WTC11 (cell line): ENCODE data around the gene ANP32E. TPM values are rescaled to one million over a fixed set of nuclear protein-coding genes. Genes with fewer than 3 reads are reported as not detected.

Experiments
- ATAC-seq: fragments of 200-7000 bp; cut with Tn5 transposase; 2 replicates; pipeline ENCODE4 v1.10.0; 2021; ENCODE audit warnings: mild to moderate bottlenecking, moderate library complexity
- CTCF ChIA-PET: fragments of 300-600 bp; sonication (Branson Sonifier 250); formaldehyde crosslinking; loops from one replicate; lab custom pipeline; 2021; ENCODE audit warnings: antibody characterized with exemption; lab: Charles Lee
- POLR2A ChIA-PET: fragments of 350-600 bp; sonication (Branson Sonifier 250); formaldehyde crosslinking; loops from one replicate; lab custom pipeline; 2021; ENCODE audit warnings: antibody characterized with exemption; lab: Charles Lee
- DNase-seq: peaks from one replicate; pipeline ENCODE4 v3.0.0; 2021; ENCODE audit warnings: low spot score
- H3K27ac Mint-ChIP-seq: 2 replicates; pipeline ENCODE4 v1.8.0; 2021; ENCODE audit warnings: mixed read lengths
- H3K27me3 Mint-ChIP-seq: 2 replicates; pipeline ENCODE4 v1.8.0; 2021; ENCODE audit warnings: low read depth, mild to moderate bottlenecking, moderate library complexity, mixed read lengths
- H3K36me3 Mint-ChIP-seq: 2 replicates; pipeline ENCODE4 v1.8.0; 2021; ENCODE audit warnings: mixed read lengths
- H3K4me1 Mint-ChIP-seq: 2 replicates; pipeline ENCODE4 v1.8.0; 2022; ENCODE audit warnings: mixed read lengths
- H3K4me3 Mint-ChIP-seq: 2 replicates; pipeline ENCODE4 v1.8.0; 2021; ENCODE audit warnings: mild to moderate bottlenecking, moderate library complexity, mixed read lengths
- H3K9me3 Mint-ChIP-seq: 2 replicates; pipeline ENCODE4 v1.8.0; 2021; ENCODE audit warnings: mixed read lengths
- ATF1 ChIP-seq: sonication (generic); formaldehyde crosslinking; IDR thresholded peaks from 2 replicates; pipeline ENCODE4 v1.8.1; 2023; ENCODE audit warnings: mild to moderate bottlenecking, moderate library complexity, missing genetic modification reagents
- FOXK1 ChIP-seq: sonication (generic); formaldehyde crosslinking; IDR thresholded peaks from 2 replicates; pipeline ENCODE4 v1.8.0; 2022; ENCODE audit warnings: mild to moderate bottlenecking, moderate library complexity, missing genetic modification reagents
- IRF2 ChIP-seq: sonication (generic); formaldehyde crosslinking; IDR thresholded peaks from 2 replicates; pipeline ENCODE4 v1.8.0; 2022; ENCODE audit warnings: low read depth, missing genetic modification reagents, borderline replicate concordance
- PRRX2 ChIP-seq: fragments of 250-450 bp; sonication (Bioruptor Pico); IDR thresholded peaks from 2 replicates; pipeline ENCODE4 v1.8.0; 2021; ENCODE audit warnings: mild to moderate bottlenecking
- RELA ChIP-seq: sonication (generic); formaldehyde crosslinking; IDR thresholded peaks from 2 replicates; pipeline ENCODE4 v1.8.1; 2022; ENCODE audit warnings: missing genetic modification reagents, mild to moderate bottlenecking, borderline replicate concordance
- RORB ChIP-seq: fragments of 250-450 bp; sonication (Bioruptor Pico); IDR thresholded peaks from 2 replicates; pipeline ENCODE4 v1.9.0; 2021; ENCODE audit warnings: mild to moderate bottlenecking
- SP1 ChIP-seq: sonication (generic); formaldehyde crosslinking; conservative IDR thresholded peaks from 2 replicates; pipeline ENCODE4 v1.8.1; 2022; ENCODE audit warnings: missing genetic modification reagents
- TCF7 ChIP-seq: sonication (generic); formaldehyde crosslinking; IDR thresholded peaks from 2 replicates; pipeline ENCODE4 v1.8.0; 2022; ENCODE audit warnings: mild to moderate bottlenecking, low read depth, missing genetic modification reagents, moderate library complexity
- TP53 ChIP-seq: sonication (generic); formaldehyde crosslinking; IDR thresholded peaks from 2 replicates; pipeline ENCODE4 v1.8.1; 2023; ENCODE audit warnings: mild to moderate bottlenecking, missing genetic modification reagents
- ZNF232 ChIP-seq: sonication (generic); formaldehyde crosslinking; IDR thresholded peaks from 2 replicates; pipeline ENCODE4 v1.8.0; 2022; ENCODE audit warnings: mild to moderate bottlenecking, missing genetic modification reagents
- ZNF317 ChIP-seq: sonication (generic); formaldehyde crosslinking; IDR thresholded peaks from 2 replicates; pipeline ENCODE4 v1.8.1; 2023; ENCODE audit warnings: low read depth, mild to moderate bottlenecking, moderate library complexity, missing genetic modification reagents, borderline replicate concordance
- total RNA-seq: library from RNA; stranded (reverse); gene quantifications from 3 replicates; pipeline ENCODE4 v1.2.3, GENCODE V29; 2021
- TF ChIP-seq, protein P1 (sequence below): sonication (generic); formaldehyde crosslinking; IDR thresholded peaks from 2 replicates; pipeline ENCODE4 v1.8.1; 2022; ENCODE audit warnings: low read depth, missing genetic modification reagents, borderline replicate concordance
- TF ChIP-seq, protein P2 (sequence below): sonication (generic); formaldehyde crosslinking; IDR thresholded peaks from 2 replicates; pipeline ENCODE4 v1.8.0; 2022; ENCODE audit warnings: mild to moderate bottlenecking, missing genetic modification reagents
- TF ChIP-seq, protein P3 (sequence below): sonication (generic); formaldehyde crosslinking; IDR thresholded peaks from 2 replicates; pipeline ENCODE4 v1.8.1; 2023; ENCODE audit warnings: mild to moderate bottlenecking, missing genetic modification reagents
- TF ChIP-seq, protein P4 (sequence below): sonication (generic); formaldehyde crosslinking; conservative IDR thresholded peaks from 2 replicates; pipeline ENCODE4 v1.8.1; 2022; ENCODE audit warnings: mild to moderate bottlenecking, missing genetic modification reagents
- TF ChIP-seq, protein P5 (sequence below): sonication (generic); formaldehyde crosslinking; IDR thresholded peaks from 2 replicates; pipeline ENCODE4 v1.8.0; 2023; ENCODE audit warnings: mild to moderate bottlenecking, missing genetic modification reagents
- TF ChIP-seq, protein P6 (sequence below): fragments of 250-450 bp; sonication (Bioruptor Pico); IDR thresholded peaks from 2 replicates; pipeline ENCODE4 v1.9.0; 2021; ENCODE audit warnings: mild to moderate bottlenecking
- TF ChIP-seq, protein P7 (sequence below): sonication (generic); formaldehyde crosslinking; IDR thresholded peaks from 2 replicates; pipeline ENCODE4 v1.8.0; 2022; ENCODE audit warnings: mild to moderate bottlenecking, missing genetic modification reagents
- TF ChIP-seq, protein P8 (sequence below): sonication (generic); formaldehyde crosslinking; IDR thresholded peaks from 2 replicates; pipeline ENCODE4 v1.8.1; 2022; ENCODE audit warnings: mild to moderate bottlenecking, moderate library complexity, missing genetic modification reagents

ANP32E gene
- total RNA-seq, 1 experiment from 2014 or later = 119 TPM

DNA sequence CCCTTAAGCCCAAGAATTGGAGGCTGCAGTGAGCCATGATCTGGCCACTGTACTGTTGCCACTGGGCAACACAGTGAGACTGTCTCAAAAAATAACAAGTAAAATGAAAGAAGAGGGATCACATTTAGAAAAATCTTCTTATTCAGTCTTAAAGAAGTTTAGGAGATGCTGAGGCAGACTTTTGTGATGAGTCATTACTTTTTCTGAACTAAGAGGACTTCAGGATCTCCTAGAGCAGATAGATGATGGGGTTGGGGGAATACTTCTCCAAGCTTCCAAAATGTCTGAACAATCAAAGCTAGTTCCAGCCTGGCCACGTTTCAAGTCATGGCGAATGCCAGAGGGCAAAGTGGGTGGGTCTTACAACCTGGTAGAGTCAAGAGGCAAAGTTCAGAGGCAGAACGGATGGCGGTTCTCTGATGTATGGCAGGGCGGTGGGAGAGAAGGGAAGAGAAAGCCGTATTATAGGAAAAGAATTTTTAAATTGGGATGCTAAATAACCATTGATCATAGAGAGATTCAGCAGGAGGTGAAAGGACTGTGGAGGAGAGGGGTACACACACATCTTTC is 44.3 kb upstream of the ANP32E start (continued):
- TF ChIP-seq, protein P1, sequence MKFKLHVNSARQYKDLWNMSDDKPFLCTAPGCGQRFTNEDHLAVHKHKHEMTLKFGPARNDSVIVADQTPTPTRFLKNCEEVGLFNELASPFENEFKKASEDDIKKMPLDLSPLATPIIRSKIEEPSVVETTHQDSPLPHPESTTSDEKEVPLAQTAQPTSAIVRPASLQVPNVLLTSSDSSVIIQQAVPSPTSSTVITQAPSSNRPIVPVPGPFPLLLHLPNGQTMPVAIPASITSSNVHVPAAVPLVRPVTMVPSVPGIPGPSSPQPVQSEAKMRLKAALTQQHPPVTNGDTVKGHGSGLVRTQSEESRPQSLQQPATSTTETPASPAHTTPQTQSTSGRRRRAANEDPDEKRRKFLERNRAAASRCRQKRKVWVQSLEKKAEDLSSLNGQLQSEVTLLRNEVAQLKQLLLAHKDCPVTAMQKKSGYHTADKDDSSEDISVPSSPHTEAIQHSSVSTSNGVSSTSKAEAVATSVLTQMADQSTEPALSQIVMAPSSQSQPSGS = no peak
- TF ChIP-seq TP53 (no peak), PRRX2 (no peak)
- TF ChIP-seq, protein P2, sequence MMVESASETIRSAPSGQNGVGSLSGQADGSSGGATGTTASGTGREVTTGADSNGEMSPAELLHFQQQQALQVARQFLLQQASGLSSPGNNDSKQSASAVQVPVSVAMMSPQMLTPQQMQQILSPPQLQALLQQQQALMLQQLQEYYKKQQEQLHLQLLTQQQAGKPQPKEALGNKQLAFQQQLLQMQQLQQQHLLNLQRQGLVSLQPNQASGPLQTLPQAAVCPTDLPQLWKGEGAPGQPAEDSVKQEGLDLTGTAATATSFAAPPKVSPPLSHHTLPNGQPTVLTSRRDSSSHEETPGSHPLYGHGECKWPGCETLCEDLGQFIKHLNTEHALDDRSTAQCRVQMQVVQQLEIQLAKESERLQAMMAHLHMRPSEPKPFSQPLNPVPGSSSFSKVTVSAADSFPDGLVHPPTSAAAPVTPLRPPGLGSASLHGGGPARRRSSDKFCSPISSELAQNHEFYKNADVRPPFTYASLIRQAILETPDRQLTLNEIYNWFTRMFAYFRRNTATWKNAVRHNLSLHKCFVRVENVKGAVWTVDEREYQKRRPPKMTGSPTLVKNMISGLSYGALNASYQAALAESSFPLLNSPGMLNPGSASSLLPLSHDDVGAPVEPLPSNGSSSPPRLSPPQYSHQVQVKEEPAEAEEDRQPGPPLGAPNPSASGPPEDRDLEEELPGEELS (CRISPR knock-in tag) = no peak

DNA sequence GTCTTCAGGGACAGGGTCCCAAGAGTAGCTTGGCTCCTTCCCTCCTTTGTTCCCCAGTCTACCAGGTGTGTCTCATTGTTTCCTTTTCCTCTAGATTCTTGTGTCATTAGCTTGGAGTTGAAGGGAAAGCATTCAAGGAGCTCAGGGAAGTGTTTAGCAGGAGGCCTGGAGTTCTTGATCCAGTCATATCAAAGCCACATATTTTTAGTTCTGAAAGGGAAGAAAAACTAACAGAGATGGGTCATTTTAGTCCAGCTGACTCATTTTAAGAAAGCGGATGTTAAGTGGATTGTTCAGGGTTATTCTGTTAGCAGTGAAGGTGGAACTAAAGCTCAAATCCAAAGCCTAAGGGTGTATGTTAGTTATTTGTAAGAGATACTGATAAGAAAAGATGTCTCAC is 37.4 kb upstream of the ANP32E start:
- ATAC-seq (no peak), DNase-seq (no peak)
- TF ChIP-seq, protein P3, sequence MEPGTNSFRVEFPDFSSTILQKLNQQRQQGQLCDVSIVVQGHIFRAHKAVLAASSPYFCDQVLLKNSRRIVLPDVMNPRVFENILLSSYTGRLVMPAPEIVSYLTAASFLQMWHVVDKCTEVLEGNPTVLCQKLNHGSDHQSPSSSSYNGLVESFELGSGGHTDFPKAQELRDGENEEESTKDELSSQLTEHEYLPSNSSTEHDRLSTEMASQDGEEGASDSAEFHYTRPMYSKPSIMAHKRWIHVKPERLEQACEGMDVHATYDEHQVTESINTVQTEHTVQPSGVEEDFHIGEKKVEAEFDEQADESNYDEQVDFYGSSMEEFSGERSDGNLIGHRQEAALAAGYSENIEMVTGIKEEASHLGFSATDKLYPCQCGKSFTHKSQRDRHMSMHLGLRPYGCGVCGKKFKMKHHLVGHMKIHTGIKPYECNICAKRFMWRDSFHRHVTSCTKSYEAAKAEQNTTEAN (CRISPR knock-in tag) = no peak
- no peak for TF ChIP-seq TCF7
- TF ChIP-seq, protein P4, sequence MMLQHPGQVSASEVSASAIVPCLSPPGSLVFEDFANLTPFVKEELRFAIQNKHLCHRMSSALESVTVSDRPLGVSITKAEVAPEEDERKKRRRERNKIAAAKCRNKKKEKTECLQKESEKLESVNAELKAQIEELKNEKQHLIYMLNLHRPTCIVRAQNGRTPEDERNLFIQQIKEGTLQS (CRISPR knock-in tag) = no peak
- TF ChIP-seq, protein P5, sequence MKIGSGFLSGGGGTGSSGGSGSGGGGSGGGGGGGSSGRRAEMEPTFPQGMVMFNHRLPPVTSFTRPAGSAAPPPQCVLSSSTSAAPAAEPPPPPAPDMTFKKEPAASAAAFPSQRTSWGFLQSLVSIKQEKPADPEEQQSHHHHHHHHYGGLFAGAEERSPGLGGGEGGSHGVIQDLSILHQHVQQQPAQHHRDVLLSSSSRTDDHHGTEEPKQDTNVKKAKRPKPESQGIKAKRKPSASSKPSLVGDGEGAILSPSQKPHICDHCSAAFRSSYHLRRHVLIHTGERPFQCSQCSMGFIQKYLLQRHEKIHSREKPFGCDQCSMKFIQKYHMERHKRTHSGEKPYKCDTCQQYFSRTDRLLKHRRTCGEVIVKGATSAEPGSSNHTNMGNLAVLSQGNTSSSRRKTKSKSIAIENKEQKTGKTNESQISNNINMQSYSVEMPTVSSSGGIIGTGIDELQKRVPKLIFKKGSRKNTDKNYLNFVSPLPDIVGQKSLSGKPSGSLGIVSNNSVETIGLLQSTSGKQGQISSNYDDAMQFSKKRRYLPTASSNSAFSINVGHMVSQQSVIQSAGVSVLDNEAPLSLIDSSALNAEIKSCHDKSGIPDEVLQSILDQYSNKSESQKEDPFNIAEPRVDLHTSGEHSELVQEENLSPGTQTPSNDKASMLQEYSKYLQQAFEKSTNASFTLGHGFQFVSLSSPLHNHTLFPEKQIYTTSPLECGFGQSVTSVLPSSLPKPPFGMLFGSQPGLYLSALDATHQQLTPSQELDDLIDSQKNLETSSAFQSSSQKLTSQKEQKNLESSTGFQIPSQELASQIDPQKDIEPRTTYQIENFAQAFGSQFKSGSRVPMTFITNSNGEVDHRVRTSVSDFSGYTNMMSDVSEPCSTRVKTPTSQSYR (CRISPR knock-in tag) = no peak
- TF ChIP-seq RORB (CRISPR knock-in tag) = no peak
- TF ChIP-seq ZNF232 (CRISPR knock-in tag) = no peak
- no peaks in the 10 kb centered on the region for H3K36me3 Mint-ChIP-seq
- no peaks in the 10 kb centered on the region for H3K9me3 Mint-ChIP-seq
- no peaks in the 10 kb centered on the region for H3K27me3 Mint-ChIP-seq
- peak overlapping the region; percentile 68 for H3K4me3 Mint-ChIP-seq
- H3K4me1 Mint-ChIP-seq = peaks cover 33% of the 10 kb centered on the region
- ChIA-PET CTCF (interaction anchor here (1.3 to 2.7 kb wide), 4 partner anchors 9 to 86 kb away, joined by 6 to 55 read pairs (median 31); partner anchors contain the start of genes CA14 and CIART), POLR2A (interaction anchor here (0.6 to 3.6 kb wide), 5 partner anchors 9 to 486 kb away, joined by 4 to 43 read pairs (median 7); partner anchors contain the start of genes CA14, CIART and RPRD2)
- H3K27ac Mint-ChIP-seq = peak overlapping the region; percentile 61

DNA sequence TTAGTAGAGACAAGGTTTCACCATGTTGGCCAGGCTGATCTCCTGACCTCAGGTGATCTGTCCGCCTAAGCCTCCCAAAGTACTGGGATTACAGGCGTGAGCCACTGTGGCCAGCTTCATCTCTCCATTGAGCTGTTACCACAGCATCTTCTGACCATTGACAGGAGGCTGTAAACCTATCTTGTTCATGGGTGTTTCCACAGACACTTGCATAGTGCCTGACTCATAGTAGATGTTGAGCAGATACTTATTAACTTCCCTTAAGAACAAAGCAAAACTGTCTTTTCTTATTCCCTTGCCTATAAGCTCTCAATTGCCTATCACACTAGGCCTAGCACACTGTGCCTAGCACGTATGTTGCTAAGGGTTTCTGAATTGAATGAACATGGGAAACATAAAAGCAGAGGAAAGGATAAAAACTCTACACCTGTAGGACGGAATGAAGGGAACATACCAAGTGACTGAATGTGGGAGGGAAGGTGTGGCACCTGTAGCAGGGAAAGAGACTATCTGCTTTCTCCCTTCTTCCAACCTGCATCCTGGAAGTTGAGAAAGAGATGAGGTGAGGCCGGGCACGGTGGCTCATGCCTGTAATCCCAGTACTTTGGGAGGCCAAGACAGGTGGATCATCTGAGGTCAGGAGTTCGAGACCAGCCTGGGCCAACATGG is 35.5 kb upstream of the ANP32E start:
- no peaks in the 10 kb centered on the region for H3K9me3 Mint-ChIP-seq
- H3K27me3 Mint-ChIP-seq = no peaks in the 10 kb centered on the region
- peak overlapping the region; percentile 68 for H3K4me3 Mint-ChIP-seq
- CTCF ChIA-PET = interaction anchor here (0.9 to 3.0 kb wide), 6 partner anchors 10 to 158 kb away, joined by 3 to 55 read pairs (median 17); partner anchors contain the start of genes CA14 and CIART
- peaks cover 10% of the 10 kb centered on the region for H3K36me3 Mint-ChIP-seq
- H3K4me1 Mint-ChIP-seq = peaks cover 49% of the 10 kb centered on the region
- DNase-seq = no peak
- POLR2A ChIA-PET = interaction anchor here (2.3 to 3.6 kb wide), 2 partner anchors 10 to 14 kb away, joined by 21 to 43 read pairs; partner anchors contain the start of genes CA14 and CIART
- no peak for ATAC-seq
- peak overlapping the region; percentile 78 for H3K27ac Mint-ChIP-seq
- TF ChIP-seq IRF2 (CRISPR knock-in tag) = no peak
- TF ChIP-seq, protein P6, sequence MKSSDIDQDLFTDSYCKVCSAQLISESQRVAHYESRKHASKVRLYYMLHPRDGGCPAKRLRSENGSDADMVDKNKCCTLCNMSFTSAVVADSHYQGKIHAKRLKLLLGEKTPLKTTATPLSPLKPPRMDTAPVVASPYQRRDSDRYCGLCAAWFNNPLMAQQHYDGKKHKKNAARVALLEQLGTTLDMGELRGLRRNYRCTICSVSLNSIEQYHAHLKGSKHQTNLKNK = no peak
- TF ChIP-seq SP1 (CRISPR knock-in tag) = no peak
- TF ChIP-seq ATF1 (CRISPR knock-in tag) = no peak
- TF ChIP-seq, protein P1 = no peak
- TF ChIP-seq RORB (CRISPR knock-in tag) = no peak
- TF ChIP-seq RELA (CRISPR knock-in tag) = no peak
- TF ChIP-seq, protein P7, sequence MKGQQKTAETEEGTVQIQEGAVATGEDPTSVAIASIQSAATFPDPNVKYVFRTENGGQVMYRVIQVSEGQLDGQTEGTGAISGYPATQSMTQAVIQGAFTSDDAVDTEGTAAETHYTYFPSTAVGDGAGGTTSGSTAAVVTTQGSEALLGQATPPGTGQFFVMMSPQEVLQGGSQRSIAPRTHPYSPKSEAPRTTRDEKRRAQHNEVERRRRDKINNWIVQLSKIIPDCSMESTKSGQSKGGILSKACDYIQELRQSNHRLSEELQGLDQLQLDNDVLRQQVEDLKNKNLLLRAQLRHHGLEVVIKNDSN (CRISPR knock-in tag) = no peak
- TF ChIP-seq FOXK1 (CRISPR knock-in tag) = no peak
- TF ChIP-seq, protein P8, sequence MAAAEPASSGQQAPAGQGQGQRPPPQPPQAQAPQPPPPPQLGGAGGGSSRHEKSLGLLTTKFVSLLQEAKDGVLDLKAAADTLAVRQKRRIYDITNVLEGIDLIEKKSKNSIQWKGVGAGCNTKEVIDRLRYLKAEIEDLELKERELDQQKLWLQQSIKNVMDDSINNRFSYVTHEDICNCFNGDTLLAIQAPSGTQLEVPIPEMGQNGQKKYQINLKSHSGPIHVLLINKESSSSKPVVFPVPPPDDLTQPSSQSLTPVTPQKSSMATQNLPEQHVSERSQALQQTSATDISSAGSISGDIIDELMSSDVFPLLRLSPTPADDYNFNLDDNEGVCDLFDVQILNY = no peak
- no peak for TF ChIP-seq ZNF317 (CRISPR knock-in tag)
